HEK293 (cell line): ENCODE data around the gene MAN1B1.

Experiments
- GLI2 ChIP-seq: fragments of 450-650 bp; formaldehyde crosslinking; IDR thresholded peaks from 2 replicates; pipeline ENCODE4; 2017; ENCODE audit warnings: missing biosample characterization, missing genetic modification characterization, low read depth, borderline replicate concordance
- GLIS2 ChIP-seq: fragments of 450-650 bp; formaldehyde crosslinking; IDR thresholded peaks from 2 replicates; pipeline ENCODE4 v1.5.1; 2016; ENCODE audit warnings: missing biosample characterization, missing genetic modification characterization
- IKZF3 ChIP-seq: fragments of 450-650 bp; IDR thresholded peaks from 2 replicates; pipeline ENCODE4 v1.5.0; 2018; ENCODE audit warnings: missing biosample characterization, mild to moderate bottlenecking, missing genetic modification characterization, moderate library complexity
- KLF10 ChIP-seq: fragments of 450-650 bp; IDR thresholded peaks from 2 replicates; pipeline ENCODE4 v1.5.1; 2018; ENCODE audit warnings: missing biosample characterization, mild to moderate bottlenecking, missing genetic modification characterization
- SETDB1 ChIP-seq: IDR thresholded peaks from one replicate; pipeline ENCODE4 v1.6.1; 2017; ENCODE audit warnings: mild to moderate bottlenecking, low read length, moderate library complexity, mixed read lengths; ENCODE audit not compliant: insufficient read length
- SP7 ChIP-seq: fragments of 450-650 bp; formaldehyde crosslinking; IDR thresholded peaks from 2 replicates; pipeline ENCODE4 v1.5.1; 2016; ENCODE audit warnings: missing biosample characterization, missing genetic modification characterization
- ZBTB17 ChIP-seq: fragments of 450-650 bp; formaldehyde crosslinking; IDR thresholded peaks from 2 replicates; pipeline ENCODE4 v1.5.1; 2016; ENCODE audit warnings: missing biosample characterization, missing genetic modification characterization
- ZFHX2 ChIP-seq: fragments of 450-650 bp; formaldehyde crosslinking; conservative IDR thresholded peaks from 2 replicates; pipeline ENCODE4 v1.5.1; 2016; ENCODE audit warnings: missing biosample characterization, missing genetic modification characterization
- ZNF174 ChIP-seq: fragments of 450-650 bp; formaldehyde crosslinking; IDR thresholded peaks from 2 replicates; pipeline ENCODE4 v1.5.0; 2017; ENCODE audit warnings: missing biosample characterization, mild to moderate bottlenecking, missing genetic modification characterization
- ZNF19 ChIP-seq: fragments of 450-650 bp; formaldehyde crosslinking; IDR thresholded peaks from 2 replicates; pipeline ENCODE4; 2016; ENCODE audit warnings: missing biosample characterization, missing genetic modification characterization, low read depth
- ZNF202 ChIP-seq: fragments of 450-650 bp; formaldehyde crosslinking; IDR thresholded peaks from 2 replicates; pipeline ENCODE4 v1.5.1; 2016; ENCODE audit warnings: missing biosample characterization, missing genetic modification characterization, borderline replicate concordance
- ZNF24 ChIP-seq: fragments of 450-650 bp; formaldehyde crosslinking; IDR thresholded peaks from 2 replicates; pipeline ENCODE4 v1.5.1; 2016; ENCODE audit warnings: missing biosample characterization, missing genetic modification characterization
- ZNF248 ChIP-seq: fragments of 450-650 bp; formaldehyde crosslinking; IDR thresholded peaks from 2 replicates; pipeline ENCODE4 v1.5.1; 2017; ENCODE audit warnings: missing biosample characterization, missing genetic modification characterization
- ZNF292 ChIP-seq: fragments of 450-650 bp; formaldehyde crosslinking; IDR thresholded peaks from 2 replicates; pipeline ENCODE4 v1.5.1; 2016; ENCODE audit warnings: low read depth, missing biosample characterization, missing genetic modification characterization, borderline replicate concordance
- ZNF335 ChIP-seq: fragments of 450-650 bp; formaldehyde crosslinking; conservative IDR thresholded peaks from 2 replicates; pipeline ENCODE4 v1.5.1; 2016; ENCODE audit warnings: missing biosample characterization, missing genetic modification characterization
- ZNF354C ChIP-seq: fragments of 450-650 bp; formaldehyde crosslinking; IDR thresholded peaks from 2 replicates; pipeline ENCODE4 v1.5.1; 2016; ENCODE audit warnings: missing biosample characterization, missing genetic modification characterization, low read depth, borderline replicate concordance
- ZNF366 ChIP-seq: fragments of 450-650 bp; formaldehyde crosslinking; conservative IDR thresholded peaks from 2 replicates; pipeline ENCODE4 v1.5.1; 2016; ENCODE audit warnings: missing biosample characterization, missing genetic modification characterization
- ZNF423 ChIP-seq: fragments of 450-650 bp; formaldehyde crosslinking; IDR thresholded peaks from 2 replicates; pipeline ENCODE4 v1.5.1; 2016; ENCODE audit warnings: missing biosample characterization, missing genetic modification characterization
- ZNF510 ChIP-seq: fragments of 450-650 bp; formaldehyde crosslinking; IDR thresholded peaks from 2 replicates; pipeline ENCODE4 v1.5.1; 2018; ENCODE audit warnings: mild to moderate bottlenecking, missing genetic modification characterization, missing biosample characterization; ENCODE audit not compliant: insufficient replicate concordance
- ZNF513 ChIP-seq: fragments of 450-650 bp; IDR thresholded peaks from 2 replicates; pipeline ENCODE4 v1.5.1; 2018; ENCODE audit warnings: missing biosample characterization, missing genetic modification characterization
- ZNF544 ChIP-seq: fragments of 450-650 bp; formaldehyde crosslinking; IDR thresholded peaks from 2 replicates; pipeline ENCODE4 v1.5.0; 2017; ENCODE audit warnings: missing biosample characterization, missing genetic modification characterization
- ZNF561 ChIP-seq: fragments of 450-650 bp; IDR thresholded peaks from 2 replicates; pipeline ENCODE4 v1.5.1; 2018; ENCODE audit warnings: missing biosample characterization, missing genetic modification characterization, borderline replicate concordance
- ZNF571 ChIP-seq: fragments of 450-650 bp; formaldehyde crosslinking; IDR thresholded peaks from 2 replicates; pipeline ENCODE4 v1.5.0; 2017; ENCODE audit warnings: missing biosample characterization, missing genetic modification characterization
- ZNF664 ChIP-seq: fragments of 450-650 bp; formaldehyde crosslinking; IDR thresholded peaks from 2 replicates; pipeline ENCODE4 v1.5.1; 2016; ENCODE audit warnings: missing biosample characterization, missing genetic modification characterization
- ZNF677 ChIP-seq: fragments of 450-650 bp; IDR thresholded peaks from 2 replicates; pipeline ENCODE4 v1.5.0; 2018; ENCODE audit warnings: missing biosample characterization, mild to moderate bottlenecking, missing genetic modification characterization, moderate library complexity
- ZNF791 ChIP-seq: fragments of 450-650 bp; formaldehyde crosslinking; IDR thresholded peaks from 2 replicates; pipeline ENCODE4 v1.5.1; 2016; ENCODE audit warnings: missing biosample characterization, missing genetic modification characterization
- ZNF837 ChIP-seq: fragments of 450-650 bp; formaldehyde crosslinking; IDR thresholded peaks from 2 replicates; pipeline ENCODE4 v1.5.1; 2016; ENCODE audit warnings: missing biosample characterization, missing genetic modification characterization
- ZXDB ChIP-seq: fragments of 450-650 bp; formaldehyde crosslinking; IDR thresholded peaks from 2 replicates; pipeline ENCODE4 v1.5.1; 2016; ENCODE audit warnings: missing biosample characterization, missing genetic modification characterization
- TF ChIP-seq, protein P1 (sequence below): fragments of 450-650 bp; formaldehyde crosslinking; IDR thresholded peaks from 2 replicates; pipeline ENCODE4 v1.5.1; 2016; ENCODE audit warnings: missing biosample characterization, missing genetic modification characterization
- TF ChIP-seq, protein P2 (sequence below): fragments of 450-650 bp; formaldehyde crosslinking; IDR thresholded peaks from 2 replicates; pipeline ENCODE4 v1.5.1; 2016; ENCODE audit warnings: missing biosample characterization, missing genetic modification characterization
- TF ChIP-seq, protein P3 (sequence below): fragments of 450-650 bp; formaldehyde crosslinking; IDR thresholded peaks from 2 replicates; pipeline ENCODE4 v1.5.1; 2016; ENCODE audit warnings: missing biosample characterization, missing genetic modification characterization

The MAN1B1 gene

GRCh38 chr9:137070906-137071275 is 15.9 kb upstream of the MAN1B1 start (continued):
- TF ChIP-seq IKZF3 (tag by site-specific recombination) = 0 out of 2 replicates have a peak, but pooled peaks have one; percentile 9
- peak; percentile 23; the same call in 1 of the 2 replicates for TF ChIP-seq ZNF561 (tag by site-specific recombination)
- TF ChIP-seq, protein P1, sequence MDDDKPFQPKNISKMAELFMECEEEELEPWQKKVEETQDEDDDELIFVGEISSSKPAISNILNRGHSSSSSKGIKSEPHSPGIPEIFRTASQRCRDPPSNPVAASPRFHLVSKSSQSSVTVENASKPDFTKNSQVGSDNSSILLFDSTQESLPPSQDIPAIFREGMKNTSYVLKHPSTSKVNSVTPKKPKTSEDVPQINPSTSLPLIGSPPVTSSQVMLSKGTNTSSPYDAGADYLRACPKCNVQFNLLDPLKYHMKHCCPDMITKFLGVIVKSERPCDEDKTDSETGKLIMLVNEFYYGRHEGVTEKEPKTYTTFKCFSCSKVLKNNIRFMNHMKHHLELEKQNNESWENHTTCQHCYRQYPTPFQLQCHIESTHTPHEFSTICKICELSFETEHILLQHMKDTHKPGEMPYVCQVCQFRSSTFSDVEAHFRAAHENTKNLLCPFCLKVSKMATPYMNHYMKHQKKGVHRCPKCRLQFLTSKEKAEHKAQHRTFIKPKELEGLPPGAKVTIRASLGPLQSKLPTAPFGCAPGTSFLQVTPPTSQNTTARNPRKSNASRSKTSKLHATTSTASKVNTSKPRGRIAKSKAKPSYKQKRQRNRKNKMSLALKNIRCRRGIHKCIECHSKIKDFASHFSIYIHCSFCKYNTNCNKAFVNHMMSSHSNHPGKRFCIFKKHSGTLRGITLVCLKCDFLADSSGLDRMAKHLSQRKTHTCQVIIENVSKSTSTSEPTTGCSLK (tag by site-specific recombination) = no peak
- TF ChIP-seq ZNF677 (tag by site-specific recombination) = no peak
- peak; percentile 37; the same call in 1 of the 2 replicates for TF ChIP-seq ZFHX2 (tag by site-specific recombination)
- 0 out of 2 replicates have a peak, but pooled peaks have one; percentile 27 for TF ChIP-seq ZXDB (tag by site-specific recombination)
- TF ChIP-seq ZNF423 (tag by site-specific recombination) = 0 out of 2 replicates have a peak, but pooled peaks have one; percentile 12
- TF ChIP-seq ZNF791 (tag by site-specific recombination) = no peak
- no peak for TF ChIP-seq ZNF292 (tag by site-specific recombination)
- no peak for TF ChIP-seq ZNF510
- TF ChIP-seq ZNF571 = no peak
- TF ChIP-seq ZBTB17 (tag by site-specific recombination) = 0 out of 2 replicates have a peak, but pooled peaks have one; percentile 22
- no peak for TF ChIP-seq ZNF544
- no peak for TF ChIP-seq ZNF837 (tag by site-specific recombination)
- peak; percentile 80 for TF ChIP-seq GLIS2
- TF ChIP-seq ZNF24 (tag by site-specific recombination) = no peak
- TF ChIP-seq, protein P2, sequence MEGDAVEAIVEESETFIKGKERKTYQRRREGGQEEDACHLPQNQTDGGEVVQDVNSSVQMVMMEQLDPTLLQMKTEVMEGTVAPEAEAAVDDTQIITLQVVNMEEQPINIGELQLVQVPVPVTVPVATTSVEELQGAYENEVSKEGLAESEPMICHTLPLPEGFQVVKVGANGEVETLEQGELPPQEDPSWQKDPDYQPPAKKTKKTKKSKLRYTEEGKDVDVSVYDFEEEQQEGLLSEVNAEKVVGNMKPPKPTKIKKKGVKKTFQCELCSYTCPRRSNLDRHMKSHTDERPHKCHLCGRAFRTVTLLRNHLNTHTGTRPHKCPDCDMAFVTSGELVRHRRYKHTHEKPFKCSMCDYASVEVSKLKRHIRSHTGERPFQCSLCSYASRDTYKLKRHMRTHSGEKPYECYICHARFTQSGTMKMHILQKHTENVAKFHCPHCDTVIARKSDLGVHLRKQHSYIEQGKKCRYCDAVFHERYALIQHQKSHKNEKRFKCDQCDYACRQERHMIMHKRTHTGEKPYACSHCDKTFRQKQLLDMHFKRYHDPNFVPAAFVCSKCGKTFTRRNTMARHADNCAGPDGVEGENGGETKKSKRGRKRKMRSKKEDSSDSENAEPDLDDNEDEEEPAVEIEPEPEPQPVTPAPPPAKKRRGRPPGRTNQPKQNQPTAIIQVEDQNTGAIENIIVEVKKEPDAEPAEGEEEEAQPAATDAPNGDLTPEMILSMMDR = peak; percentile 16; the same call in 1 of the 2 replicates
- no peak for TF ChIP-seq ZNF664 (tag by site-specific recombination)
- TF ChIP-seq ZNF19 (tag by site-specific recombination) = no peak
- no peak for TF ChIP-seq ZNF202
- TF ChIP-seq ZNF513 = no peak
- no peak for TF ChIP-seq ZNF248 (tag by site-specific recombination)
- no peak for TF ChIP-seq GLI2
- no peak for TF ChIP-seq ZNF174 (tag by site-specific recombination)
- TF ChIP-seq SETDB1 = no peak
- no peak for TF ChIP-seq KLF10
- TF ChIP-seq, protein P3, sequence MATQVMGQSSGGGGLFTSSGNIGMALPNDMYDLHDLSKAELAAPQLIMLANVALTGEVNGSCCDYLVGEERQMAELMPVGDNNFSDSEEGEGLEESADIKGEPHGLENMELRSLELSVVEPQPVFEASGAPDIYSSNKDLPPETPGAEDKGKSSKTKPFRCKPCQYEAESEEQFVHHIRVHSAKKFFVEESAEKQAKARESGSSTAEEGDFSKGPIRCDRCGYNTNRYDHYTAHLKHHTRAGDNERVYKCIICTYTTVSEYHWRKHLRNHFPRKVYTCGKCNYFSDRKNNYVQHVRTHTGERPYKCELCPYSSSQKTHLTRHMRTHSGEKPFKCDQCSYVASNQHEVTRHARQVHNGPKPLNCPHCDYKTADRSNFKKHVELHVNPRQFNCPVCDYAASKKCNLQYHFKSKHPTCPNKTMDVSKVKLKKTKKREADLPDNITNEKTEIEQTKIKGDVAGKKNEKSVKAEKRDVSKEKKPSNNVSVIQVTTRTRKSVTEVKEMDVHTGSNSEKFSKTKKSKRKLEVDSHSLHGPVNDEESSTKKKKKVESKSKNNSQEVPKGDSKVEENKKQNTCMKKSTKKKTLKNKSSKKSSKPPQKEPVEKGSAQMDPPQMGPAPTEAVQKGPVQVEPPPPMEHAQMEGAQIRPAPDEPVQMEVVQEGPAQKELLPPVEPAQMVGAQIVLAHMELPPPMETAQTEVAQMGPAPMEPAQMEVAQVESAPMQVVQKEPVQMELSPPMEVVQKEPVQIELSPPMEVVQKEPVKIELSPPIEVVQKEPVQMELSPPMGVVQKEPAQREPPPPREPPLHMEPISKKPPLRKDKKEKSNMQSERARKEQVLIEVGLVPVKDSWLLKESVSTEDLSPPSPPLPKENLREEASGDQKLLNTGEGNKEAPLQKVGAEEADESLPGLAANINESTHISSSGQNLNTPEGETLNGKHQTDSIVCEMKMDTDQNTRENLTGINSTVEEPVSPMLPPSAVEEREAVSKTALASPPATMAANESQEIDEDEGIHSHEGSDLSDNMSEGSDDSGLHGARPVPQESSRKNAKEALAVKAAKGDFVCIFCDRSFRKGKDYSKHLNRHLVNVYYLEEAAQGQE (tag by site-specific recombination) = no peak
- no peak for TF ChIP-seq ZNF354C (tag by site-specific recombination)
- TF ChIP-seq ZNF366 (tag by site-specific recombination) = no peak; the same call in 1 of the 2 replicates
- 0 out of 2 replicates have a peak, but pooled peaks have one; percentile 7 for TF ChIP-seq SP7 (tag by site-specific recombination)
- peak; percentile 42; the same call in 1 of the 2 replicates for TF ChIP-seq ZNF335 (tag by site-specific recombination)
